Stimulated activated CD4-positive, alpha-beta T cell treated with anti-CD3 and anti-CD28 coated beads, TNF-alpha, amount 100 ng/mL, for 48 hours (primary cell): ENCODE data around the gene ACMSD.
"Not testable (repeated sequence)": the region's sequence is repeated elsewhere in the genome, so short reads cannot be mapped to it uniquely, and the experiment has no call there.

Experiments
- DNase-seq, 3 donors: peaks; one replicate each; pipeline ENCODE4 v3.0.0-alpha.2; 2020; ENCODE audit warnings: low read depth in 3 of 3

ACMSD gene

GRCh38 chr2:134838143-134838620, at the start of gene ACMSD:
TSS of gene ACMSD (plus strand) at chr2:134838616. CDS start at chr2:134838683, 67 bp downstream.
- DNase-seq, result no peak

GRCh38 chr2:134790487-134790886, 47.9 kb upstream of the ACMSD start:
- DNase-seq, result no peak

GRCh38 chr2:134791616-134792015, 46.8 kb upstream of the ACMSD start:
- DNase-seq, result no peak

- DNase-seq, result no peak
Observed at GRCh38 chr2:134792186-134792585, 46.2 kb upstream of the ACMSD start.

GRCh38 chr2:134795765-134796164, 42.7 kb upstream of the ACMSD start:
- no peak for DNase-seq

GRCh38 chr2:134796373-134796772, 42.0 kb upstream of the ACMSD start:
- DNase-seq, result no peak

GRCh38 chr2:134799936-134800335, 38.5 kb upstream of the ACMSD start:
- no peak for DNase-seq

- DNase-seq, result no peak
Observed at GRCh38 chr2:134800341-134800740, 38.1 kb upstream of the ACMSD start.

GRCh38 chr2:134803609-134804405, 34.6 kb upstream of the ACMSD start:
- peak in 1 of 3 donors; percentile 6 for DNase-seq

GRCh38 chr2:134815741-134816140, 22.7 kb upstream of the ACMSD start:
- DNase-seq, result no peak

GRCh38 chr2:134818321-134818720, 20.1 kb upstream of the ACMSD start:
- DNase-seq, result no peak

- no peak for DNase-seq
Observed at GRCh38 chr2:134819334-134819733, 19.1 kb upstream of the ACMSD start.

GRCh38 chr2:134823431-134823830, 15.0 kb upstream of the ACMSD start:
- DNase-seq, result no peak

- no peak for DNase-seq
Observed at GRCh38 chr2:134823832-134824231, 14.6 kb upstream of the ACMSD start.

- not testable (repeated sequence) for DNase-seq
Observed at GRCh38 chr2:134825716-134826115, 12.7 kb upstream of the ACMSD start.

GRCh38 chr2:134835471-134835870, 2.9 kb upstream of the ACMSD start:
- DNase-seq, result no peak

GRCh38 chr2:134836986-134837385, 1.4 kb upstream of the ACMSD start:
- no peak for DNase-seq

- DNase-seq, result no peak
Observed at GRCh38 chr2:134839649-134840048, 1.2 kb downstream of the ACMSD start.

- no peak for DNase-seq
Observed at GRCh38 chr2:134842930-134843490, 4.6 kb downstream of the ACMSD start.

- DNase-seq, result no peak
Observed at GRCh38 chr2:134843968-134844367, 5.6 kb downstream of the ACMSD start.

GRCh38 chr2:134845028-134845427, 6.6 kb downstream of the ACMSD start:
- DNase-seq, result no peak

GRCh38 chr2:134845719-134846118, 7.3 kb downstream of the ACMSD start:
- DNase-seq, result no peak

- DNase-seq, result no peak
Observed at GRCh38 chr2:134846213-134846612, 7.8 kb downstream of the ACMSD start.
